ENCODE data around the gene DROSHA.
"Not testable (repeated sequence)": the region's sequence is repeated elsewhere in the genome, so short reads cannot be mapped to it uniquely, and the experiment has no call there.

Gene DROSHA

GRCh38 chr5:31415960-31416359, 115.9 kb downstream of the DROSHA start:
- no peak for DNase-seq (ENCODE audit: low read depth in 2 of 2)

GRCh38 chr5:31415009-31415923, 116.6 kb downstream of the DROSHA start:
- no peak for DNase-seq (ENCODE audit: low read depth in 2 of 2)

- no peak for DNase-seq (ENCODE audit: low read depth in 2 of 2)
Measured at GRCh38 chr5:31413030-31413812, 118.7 kb downstream of the DROSHA start.

GRCh38 chr5:31412324-31412723, 119.6 kb downstream of the DROSHA start:
- no peak for DNase-seq (ENCODE audit: low read depth in 2 of 2)

- DNase-seq (ENCODE audit: low read depth in 2 of 2): no peak
Measured at GRCh38 chr5:31410089-31410488, 121.8 kb downstream of the DROSHA start.

GRCh38 chr5:31408814-31409213, 123.1 kb downstream of the DROSHA start:
- DNase-seq (ENCODE audit: low read depth in 2 of 2): no peak

- DNase-seq (ENCODE audit: low read depth in 2 of 2): no peak
Measured at GRCh38 chr5:31407921-31408693, 123.8 kb downstream of the DROSHA start.

GRCh38 chr5:31404325-31404724, 127.6 kb downstream of the DROSHA start:
- DNase-seq (ENCODE audit: low read depth in 2 of 2): no peak

- no peak for DNase-seq (ENCODE audit: low read depth in 2 of 2)
Measured at GRCh38 chr5:31401691-31402090, 130.2 kb downstream of the DROSHA start.

GRCh38 chr5:31397926-31398557, 133.9 kb downstream of the DROSHA start:
- DNase-seq (ENCODE audit: low read depth in 2 of 2): no peak

- DNase-seq (ENCODE audit: low read depth in 2 of 2): no peak
Measured at GRCh38 chr5:31396611-31397295, 135.1 kb downstream of the DROSHA start.

- DNase-seq (ENCODE audit: low read depth in 2 of 2): not testable (repeated sequence)
Measured at GRCh38 chr5:31395450-31396045, 136.3 kb downstream of the DROSHA start.

- DNase-seq (ENCODE audit: low read depth in 2 of 2): no peak
Measured at GRCh38 chr5:31393126-31393525, 138.8 kb downstream of the DROSHA start.

GRCh38 chr5:31392061-31392460, 139.8 kb downstream of the DROSHA start:
- no peak for DNase-seq (ENCODE audit: low read depth in 2 of 2)

- DNase-seq (ENCODE audit: low read depth in 2 of 2): no peak
Measured at GRCh38 chr5:31390256-31390655, 141.6 kb downstream of the DROSHA start.

GRCh38 chr5:31385774-31386537, 145.9 kb downstream of the DROSHA start:
- no peak for DNase-seq (ENCODE audit: low read depth in 2 of 2)

GRCh38 chr5:31383734-31384133, 148.2 kb downstream of the DROSHA start:
- DNase-seq (ENCODE audit: low read depth in 2 of 2): no peak

- no peak for DNase-seq (ENCODE audit: low read depth in 2 of 2)
Measured at GRCh38 chr5:31382051-31382878, 149.6 kb downstream of the DROSHA start.

- DNase-seq (ENCODE audit: low read depth in 2 of 2): no peak
Measured at GRCh38 chr5:31381299-31381698, 150.6 kb downstream of the DROSHA start.
